HG03039 (cell line): Measurements from ENCODE around the gene LMO2.
"Not testable (repeated sequence)": the region's sequence is repeated elsewhere in the genome, so short reads cannot be mapped to it uniquely, and the experiment has no call there.

Source experiments
- ATAC-seq: cut with Tn5 transposase; IDR thresholded peaks from one replicate; pipeline ENCODE4 v1.9.1; 2021; ENCODE audit warnings: mild to moderate bottlenecking, moderate library complexity; ENCODE audit not compliant: unreplicated experiment

Gene LMO2

DNA sequence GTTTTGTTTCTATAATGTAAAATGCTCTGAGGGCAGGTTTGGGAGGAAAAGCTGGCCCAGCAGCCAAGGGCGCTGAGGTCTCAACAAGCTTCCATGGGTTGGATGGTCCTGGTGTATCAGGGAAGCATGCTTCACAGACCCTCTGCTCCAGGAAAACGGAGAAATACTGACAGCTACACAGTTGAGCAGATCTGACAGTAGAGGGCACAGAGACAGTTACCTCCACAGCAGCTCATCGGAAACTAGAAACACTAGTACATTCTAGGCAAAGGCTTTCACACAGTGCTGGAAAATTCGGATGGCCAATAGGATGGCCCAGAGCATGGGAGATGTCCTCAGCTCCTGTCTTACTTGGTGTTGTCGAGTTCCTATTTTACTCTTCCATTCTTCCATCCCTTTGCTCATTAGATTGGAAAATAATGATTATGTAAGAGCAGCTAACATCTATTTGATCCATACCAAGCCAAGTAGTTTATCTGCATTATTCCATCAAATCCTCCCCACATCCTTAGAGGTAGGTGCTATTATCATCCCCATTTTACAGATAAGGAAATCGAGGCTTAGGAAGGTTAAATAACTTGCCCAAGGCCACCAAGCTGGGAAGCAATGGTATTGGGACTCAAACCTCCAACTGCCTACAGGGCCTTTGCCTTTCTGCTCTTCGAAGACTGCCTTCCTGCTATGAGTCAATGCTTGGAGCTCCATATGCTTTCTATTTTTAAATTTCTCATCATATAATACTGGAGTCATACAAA, 28.3 kb downstream of the LMO2 start:
- no peak for ATAC-seq

DNA sequence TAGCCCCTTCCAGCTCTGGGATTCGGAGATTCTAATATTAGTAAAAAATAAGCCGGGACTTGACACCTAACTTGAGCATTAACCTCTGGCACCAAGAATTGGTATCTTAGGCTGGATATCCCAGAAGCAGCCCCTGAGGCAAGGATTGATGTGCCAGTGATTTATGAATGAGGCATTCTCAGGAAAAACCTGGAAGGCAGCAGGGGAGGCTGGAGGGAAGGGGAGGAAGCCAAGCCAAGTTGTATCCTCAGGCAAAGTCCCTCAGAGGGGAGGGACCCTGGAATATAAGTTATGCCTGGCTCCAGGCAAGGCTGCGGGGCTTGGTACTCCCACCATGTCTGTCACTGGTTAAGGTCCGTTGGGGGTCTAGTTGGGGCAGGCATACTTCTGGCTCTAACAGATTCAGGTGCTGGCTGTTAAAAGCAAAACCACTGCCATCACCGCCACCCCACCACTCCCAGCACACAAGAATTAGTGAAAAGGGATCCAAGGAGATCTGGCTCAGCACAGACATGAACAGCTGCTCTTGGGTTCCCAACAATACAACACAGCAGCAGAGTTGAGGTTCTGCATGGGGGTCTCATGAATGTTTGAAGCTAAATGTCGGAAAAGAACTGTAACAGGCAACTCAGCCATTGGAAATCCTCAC, 29.8 kb downstream of the LMO2 start:
- ATAC-seq: no peak

GRCh38 chr11:33861386-33861785, 30.5 kb downstream of the LMO2 start:
- ATAC-seq: no peak

DNA sequence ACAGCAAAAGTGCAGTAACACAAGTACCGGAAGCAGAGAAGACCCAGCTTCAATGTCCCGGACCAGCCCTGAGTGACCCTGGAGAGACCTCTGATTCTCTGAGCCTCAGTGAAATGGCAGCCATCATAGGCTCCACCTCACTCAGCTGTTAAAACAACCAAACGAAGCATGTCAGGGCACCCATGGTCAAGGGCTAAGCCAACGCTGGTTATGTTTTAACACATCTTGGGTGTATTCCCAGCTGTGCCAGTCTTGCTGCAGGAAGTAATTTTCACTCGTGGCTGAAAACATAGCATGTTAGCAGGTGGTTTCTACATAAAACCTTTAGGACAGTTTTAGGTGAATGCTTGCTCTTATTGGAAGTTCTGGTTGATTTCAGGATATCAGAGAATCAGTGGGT, 30.9 kb downstream of the LMO2 start:
- ATAC-seq: no peak

- no peak for ATAC-seq
Observed at GRCh38 chr11:33859306-33859705, 32.6 kb downstream of the LMO2 start.

DNA sequence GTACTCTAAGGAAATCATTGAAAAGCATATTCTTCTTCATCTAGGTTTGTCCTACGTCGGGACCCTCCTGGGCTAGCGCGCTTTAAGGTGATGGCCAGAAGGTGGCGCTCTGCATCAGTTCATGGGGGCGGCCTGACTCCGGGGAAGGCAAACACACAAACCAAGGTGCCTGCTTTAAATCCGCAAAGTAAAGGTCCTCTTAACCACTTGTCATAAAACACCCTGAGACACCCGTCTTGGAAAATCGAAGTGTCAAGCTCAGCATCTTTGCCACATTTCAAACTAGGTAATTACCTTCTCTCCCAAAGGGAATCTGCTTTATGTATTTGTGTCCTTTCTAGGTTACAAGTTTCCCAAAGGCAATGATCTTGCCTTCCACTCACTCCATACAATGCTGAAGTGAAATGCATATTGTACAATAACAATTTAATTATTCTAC, 33.9 kb downstream of the LMO2 start:
- peak; percentile 72 for ATAC-seq

DNA sequence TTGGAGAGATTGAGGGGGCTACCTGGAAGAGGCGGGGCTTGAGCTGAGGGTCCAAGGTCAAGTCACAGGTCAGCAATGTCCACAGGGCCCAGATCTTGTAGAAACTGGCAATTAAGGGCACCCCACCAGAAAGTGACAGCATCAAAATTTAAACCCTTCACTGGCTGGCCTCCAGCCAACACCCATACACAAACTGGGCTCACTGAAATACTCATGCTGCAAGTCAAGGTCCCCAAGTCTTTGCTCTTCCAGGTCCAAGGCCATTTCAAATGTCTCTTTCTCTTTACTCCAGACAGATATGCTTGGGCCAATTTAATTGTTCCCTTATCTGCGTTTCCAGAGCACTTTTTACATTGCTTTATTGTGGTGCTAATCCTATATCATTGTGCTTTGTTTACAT, 36.4 kb downstream of the LMO2 start:
- ATAC-seq: no peak

GRCh38 chr11:33848717-33849390, 43.0 kb downstream of the LMO2 start:
- ATAC-seq: no peak

GRCh38 chr11:33847251-33847650, 44.6 kb downstream of the LMO2 start:
- no peak for ATAC-seq

GRCh38 chr11:33844236-33844635, 47.6 kb downstream of the LMO2 start:
- ATAC-seq: no peak

DNA sequence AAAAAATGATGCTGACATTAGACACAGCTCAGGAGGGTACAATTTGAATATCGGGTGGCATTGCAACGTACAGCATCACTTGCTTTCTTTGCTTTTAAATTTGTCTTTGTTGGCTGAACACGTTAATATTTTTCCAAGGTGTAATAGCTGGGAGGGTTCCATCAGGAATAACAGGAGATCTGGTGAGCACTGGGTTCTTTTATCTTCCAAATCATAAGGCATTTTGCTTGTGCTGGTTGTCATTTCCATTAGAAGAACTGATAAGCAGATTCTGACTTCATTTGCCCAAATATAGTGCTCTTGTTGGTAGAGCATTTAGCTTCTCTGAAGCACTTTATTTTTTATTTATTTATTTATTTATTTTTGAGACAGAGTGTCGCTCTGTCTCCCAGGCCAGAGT, 48.9 kb downstream of the LMO2 start:
- ATAC-seq: no peak

GRCh38 chr11:33842236-33842915, 49.5 kb downstream of the LMO2 start:
- no peak for ATAC-seq

GRCh38 chr11:33838234-33838633, 53.6 kb downstream of the LMO2 start:
- not testable (repeated sequence) for ATAC-seq

GRCh38 chr11:33837334-33837733, 54.5 kb downstream of the LMO2 start:
- ATAC-seq: not testable (repeated sequence)

DNA sequence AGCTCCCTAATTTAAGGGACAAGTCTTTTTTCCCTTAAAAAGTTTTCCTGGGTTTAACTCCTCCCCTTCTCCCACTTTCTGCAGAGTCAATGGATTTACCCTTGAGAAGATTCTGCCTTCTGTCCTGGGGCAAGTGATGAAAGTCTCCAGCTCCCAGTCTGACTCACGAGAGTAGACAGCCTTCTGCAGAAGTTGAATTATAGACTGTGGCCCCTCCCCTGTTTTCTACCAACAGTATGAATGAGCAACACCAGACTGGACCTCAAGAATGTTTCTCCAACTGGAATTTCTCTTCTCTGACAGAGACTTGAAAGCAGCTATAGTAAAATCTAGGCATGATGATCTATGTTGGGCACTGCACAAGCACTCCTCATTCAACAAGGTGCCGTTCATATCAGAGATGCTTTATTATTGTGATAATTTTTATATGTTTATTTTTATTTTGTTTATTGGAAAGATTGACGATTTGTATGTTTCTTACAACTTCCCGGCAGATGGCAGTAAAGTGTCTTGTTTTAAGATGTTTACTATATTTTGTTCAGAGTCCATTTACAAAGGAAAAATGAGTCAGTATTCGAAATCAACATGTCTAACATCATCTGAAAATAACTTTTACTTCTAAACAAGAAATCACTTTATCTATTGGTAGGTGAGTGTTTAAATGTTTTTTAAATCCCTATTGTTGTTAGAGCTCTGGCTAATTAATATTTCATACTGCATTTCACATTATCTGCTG, 56.6 kb downstream of the LMO2 start:
- ATAC-seq: no peak

DNA sequence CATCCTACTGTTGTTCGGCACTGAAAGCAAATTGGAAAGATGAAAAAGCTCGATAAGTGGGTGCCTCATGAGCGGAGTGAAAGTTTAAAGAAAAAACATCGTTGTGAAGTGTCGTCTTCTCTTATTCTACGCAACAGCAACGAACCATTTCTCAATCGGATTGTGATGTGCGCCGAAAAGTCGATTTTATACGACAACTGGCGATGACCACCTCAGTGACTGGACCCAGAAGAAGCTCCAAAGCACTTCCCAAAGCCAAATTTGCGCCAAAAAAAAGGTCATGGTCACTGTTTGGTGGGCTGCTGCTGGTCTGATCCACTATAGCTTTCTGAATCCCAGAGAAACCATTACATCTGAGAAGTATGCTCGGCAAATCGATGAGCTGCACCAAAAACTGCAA, 59.2 kb downstream of the LMO2 start:
- ATAC-seq: no peak

DNA sequence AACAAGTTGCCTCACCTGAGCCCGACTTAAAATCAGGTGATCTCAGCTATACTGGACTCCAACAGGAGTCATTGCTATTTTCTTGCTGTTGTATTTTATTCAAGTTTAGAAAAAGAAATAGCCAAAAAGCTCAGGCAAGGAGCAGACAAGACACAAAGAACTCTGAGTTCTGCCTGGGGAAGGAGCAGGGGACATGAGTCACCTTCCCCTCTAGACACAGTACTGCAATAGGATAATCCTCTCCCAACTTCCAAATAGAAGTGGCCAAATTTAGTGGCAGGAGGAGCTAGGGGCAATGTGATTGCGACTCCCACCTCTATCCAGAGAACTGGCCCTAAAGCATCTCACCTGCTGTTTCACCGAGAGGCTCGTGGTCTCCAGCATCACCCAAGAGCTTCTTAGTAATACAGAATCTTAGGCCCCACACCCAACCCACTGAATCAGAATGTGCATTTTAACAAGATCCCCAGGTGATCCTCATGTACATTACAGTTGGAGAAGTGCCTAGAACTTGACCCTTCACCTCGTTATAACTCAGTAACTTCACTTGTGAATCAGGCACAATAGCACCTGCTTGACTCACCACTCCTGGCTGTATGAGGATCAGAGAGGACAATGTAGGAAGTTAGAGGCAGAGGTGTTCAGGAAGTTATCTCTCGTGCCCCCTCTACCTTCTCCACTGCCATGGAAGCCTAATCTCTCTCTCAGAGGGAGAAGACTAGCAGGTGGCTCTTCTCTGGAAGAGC, 60.8 kb downstream of the LMO2 start:
- no peak for ATAC-seq

- peak; percentile 72 for ATAC-seq
Observed at GRCh38 chr11:33829430-33830141, 62.3 kb downstream of the LMO2 start.
